IMR-90 (cell line): Measurements from ENCODE around the gene SLC9A9. TPM values are rescaled to one million over a fixed set of nuclear protein-coding genes. Genes with fewer than 3 reads are reported as not detected.
"Not testable (repeated sequence)": the region's sequence is repeated elsewhere in the genome, so short reads cannot be mapped to it uniquely, and the experiment has no call there.

ENCODE experiments used
- ATAC-seq: fragments of 200-7000 bp; cut with Tn5 transposase; 2 replicates; pipeline ENCODE4 v1.9.1; 2020; ENCODE audit warnings: low read depth, mild to moderate bottlenecking, moderate library complexity
- BruUV-seq: library from RNA; stranded (reverse); fragments of 400-500 nt; replicated peaks from 2 replicates; lab custom pipeline; 2021; lab: Mats Ljungman, UMichigan
- CTCF ChIA-PET: fragments of 300-600 bp; formaldehyde crosslinking; extraction: SDS; loops from one replicate; lab custom pipeline; 2021; ENCODE audit warnings: antibody characterized with exemption; lab: Yijun Ruan, JAX
- POLR2A ChIA-PET: fragments of 300-600 bp; sonication (Branson Sonifier 250); formaldehyde crosslinking; loops from one replicate; lab custom pipeline; 2022; ENCODE audit warnings: antibody characterized with exemption; ENCODE audit not compliant: unreplicated experiment; lab: Charles Lee
- DNase-seq: peaks from one replicate; pipeline ENCODE4 v3.0.0; 2013
- H2AFZ ChIP-seq: replicated peaks from 2 replicates; pipeline ENCODE3; 2013; ENCODE audit warnings: low read length, mild to moderate bottlenecking; ENCODE audit not compliant: poor library complexity
- H2AK5ac ChIP-seq: 2 replicates; pipeline ENCODE4 v1.6.1; 2013; ENCODE audit warnings: low read depth, low read length, inconsistent platforms
- H2AK9ac ChIP-seq: replicated peaks from 2 replicates; pipeline ENCODE3; 2013; ENCODE audit warnings: mild to moderate bottlenecking, low read depth, low read length, moderate library complexity; ENCODE audit not compliant: poor library complexity
- H2BK120ac ChIP-seq: 2 replicates; pipeline ENCODE4 v1.6.1; 2013; ENCODE audit warnings: low read depth, low read length, inconsistent platforms
- H2BK15ac ChIP-seq: 3 replicates; pipeline ENCODE4 v1.6.1; 2013; ENCODE audit warnings: low read depth, low read length, inconsistent platforms
- H2BK20ac ChIP-seq: 2 replicates; pipeline ENCODE4 v1.6.1; 2013; ENCODE audit warnings: low read depth, mild to moderate bottlenecking, inconsistent platforms, low read length, moderate library complexity
- H2BK5ac ChIP-seq: 2 replicates; pipeline ENCODE4 v1.6.1; 2013; ENCODE audit warnings: mild to moderate bottlenecking, low read depth, low read length, inconsistent platforms; ENCODE audit not compliant: poor library complexity, severe bottlenecking
- H3K14ac ChIP-seq: replicated peaks from 2 replicates; pipeline ENCODE4 v1.6.1; 2013; ENCODE audit warnings: low read depth, low read length, inconsistent platforms
- H3K18ac ChIP-seq: 2 replicates; pipeline ENCODE4 v1.6.1; 2013; ENCODE audit warnings: low read depth, low read length, control low read depth
- H3K23ac ChIP-seq: 2 replicates; pipeline ENCODE4 v1.6.1; 2013; ENCODE audit warnings: low read depth, low read length, inconsistent platforms
- H3K27ac ChIP-seq: 2 replicates; pipeline ENCODE4 v1.5.1; 2013; ENCODE audit warnings: mild to moderate bottlenecking, control low read depth, low read length; ENCODE audit not compliant: insufficient read depth
- H3K27me3 ChIP-seq: 2 replicates; pipeline ENCODE4 v1.6.1; 2013; ENCODE audit warnings: low read length; ENCODE audit not compliant: control insufficient read depth, insufficient read depth
- H3K36me3 ChIP-seq: 2 replicates; pipeline ENCODE4 v1.6.1; 2013; ENCODE audit warnings: low read length, mixed read lengths; ENCODE audit not compliant: control insufficient read depth, insufficient read depth
- H3K4ac ChIP-seq: 2 replicates; pipeline ENCODE4 v1.6.1; 2013; ENCODE audit warnings: low read depth, low read length, inconsistent platforms
- H3K4me1 ChIP-seq: 2 replicates; pipeline ENCODE4 v1.6.1; 2013; ENCODE audit warnings: low read length, mixed read lengths; ENCODE audit not compliant: control insufficient read depth, insufficient read depth
- H3K4me2 ChIP-seq: 2 replicates; pipeline ENCODE4 v1.6.1; 2013; ENCODE audit warnings: low read depth, mild to moderate bottlenecking, control low read depth, low read length, moderate library complexity
- H3K4me3 ChIP-seq: 2 replicates; pipeline ENCODE4 v1.5.1; 2013; ENCODE audit warnings: low read depth, mild to moderate bottlenecking, control low read depth, low read length, moderate library complexity; ENCODE audit not compliant: insufficient read depth
- H3K56ac ChIP-seq: 2 replicates; pipeline ENCODE4 v1.6.1; 2013; ENCODE audit warnings: low read length, inconsistent platforms; ENCODE audit not compliant: insufficient read depth; ENCODE audit errors: extremely low read depth
- H3K79me1 ChIP-seq, 2 experiments: 2 replicates each; pipeline ENCODE4 v1.6.1; 2013; ENCODE audit warnings: low read length in 2 of 2, inconsistent platforms in 1 of 2, low read depth in 1 of 2
- H3K9ac ChIP-seq: 2 replicates; pipeline ENCODE4 v1.6.1; 2013; ENCODE audit warnings: low read depth, low read length, control low read depth
- H3K9me1 ChIP-seq: 2 replicates; pipeline ENCODE4 v1.6.1; 2013; ENCODE audit warnings: low read length, inconsistent platforms; ENCODE audit not compliant: insufficient read depth
- H3K9me3 ChIP-seq: 2 replicates; pipeline ENCODE4 v1.6.1; 2013; ENCODE audit warnings: low read length; ENCODE audit not compliant: control insufficient read depth, insufficient read depth
- H4K20me1 ChIP-seq: 2 replicates; pipeline ENCODE4 v1.6.1; 2013; ENCODE audit warnings: low read length, inconsistent platforms; ENCODE audit not compliant: insufficient read depth
- H4K5ac ChIP-seq: 2 replicates; pipeline ENCODE4 v1.6.1; 2013; ENCODE audit warnings: mild to moderate bottlenecking, low read depth, low read length, control low read depth
- H4K8ac ChIP-seq, 2 experiments: 2 replicates each; pipeline ENCODE4 v1.6.1; 2013; ENCODE audit warnings: low read depth in 2 of 2, low read length in 2 of 2, control low read depth in 1 of 2, inconsistent platforms in 1 of 2
- H4K91ac ChIP-seq: 2 replicates; pipeline ENCODE4 v1.6.1; 2013; ENCODE audit warnings: low read depth, low read length, inconsistent platforms; ENCODE audit not compliant: insufficient read depth
- WGBS, 2 experiments: methylation state at CpG; one replicate each; pipeline versions ENCODE4 v1.1.5 to v1.1.7; 2013; ENCODE audit warnings: missing lambda C conversion rate in 2 of 2; ENCODE audit not compliant: insufficient read length in 1 of 2; ENCODE audit errors: extremely low coverage in 2 of 2; 5-methylcytosine and 5-hydroxymethylcytosine counted together
- dilution Hi-C: fragments of 300-500 bp; cut with HindIII; formaldehyde crosslinking; loops from one replicate; pipeline ENCODE4 v1.14.3; 2018; ENCODE audit warnings: low sequenced_read_pairs; ENCODE audit not compliant: unreplicated experiment
- in situ Hi-C: fragments of 300-500 bp; cut with MboI; formaldehyde crosslinking; loops from 3 replicates; pipeline ENCODE4 v1.14.3; 2019; ENCODE audit warnings: low sequenced_read_pairs, inconsistent platforms, mixed read lengths
- intact Hi-C: fragments of 100-400 bp; cut with micrococcal nuclease; formaldehyde crosslinking; loops from 2 replicates; pipeline ENCODE4 v1.10.0; 2022
- polyA plus RNA-seq, 3 experiments: library from polyadenylated mRNA; depleted of rRNA; stranded (reverse); fragments of >200 nt; gene quantifications; 2 replicates each; pipeline ENCODE4 v1.2.3, GENCODE V29; 2012; ENCODE audit warnings: low replicate concordance in 1 of 3
- total RNA-seq: library from RNA; depleted of rRNA; stranded (reverse); fragments of >200 nt; gene quantifications from 2 replicates; pipeline ENCODE4 v1.2.3, GENCODE V29; 2012

SLC9A9 gene
- total and polyA plus RNA-seq, 2 of the 4 experiments (the other 2 are of a cell fraction): 1.4 to 2.3 TPM

- DNase-seq, H2BK120ac ChIP-seq, H3K36me3 ChIP-seq, H3K4me3 ChIP-seq, H2AK5ac ChIP-seq, H3K9me1 ChIP-seq, H3K23ac ChIP-seq, H3K9me3 ChIP-seq, H3K4me1 ChIP-seq, H2BK20ac ChIP-seq, H3K14ac ChIP-seq, H4K8ac ChIP-seq, H3K4ac ChIP-seq, H3K9ac ChIP-seq, H3K18ac ChIP-seq, H4K91ac ChIP-seq, BruUV-seq, H3K27me3 ChIP-seq, H4K20me1 ChIP-seq, dilution Hi-C loops, H2BK5ac ChIP-seq, intact Hi-C loops, H2AFZ ChIP-seq, in situ Hi-C loops, ATAC-seq, H3K27ac ChIP-seq, POLR2A ChIA-PET, H3K56ac ChIP-seq, H2AK9ac ChIP-seq, CTCF ChIA-PET, H3K4me2 ChIP-seq, H4K5ac ChIP-seq, H2BK15ac ChIP-seq, H3K79me1 ChIP-seq: not testable (repeated sequence)
- 80% methylated on average over 4 of the region's 7 CpGs; no CpG with 5 or more reads in 1 of the 2 experiments for WGBS, 2 experiments
These were observed 50.1 kb downstream of the SLC9A9 start for GRCh38 chr3:143798151-143798550.
